ENCODE measurements around the gene RPL27. TPM values are rescaled to one million over a fixed set of nuclear protein-coding genes. Genes with fewer than 3 reads are reported as not detected.
A peak's percentile ranks its signal among the peaks of the same experiment; 100 is the strongest.

Gene RPL27
- total RNA-seq, 3 donors from 2014 or later: 459 to 804 (median 648) TPM

DNA sequence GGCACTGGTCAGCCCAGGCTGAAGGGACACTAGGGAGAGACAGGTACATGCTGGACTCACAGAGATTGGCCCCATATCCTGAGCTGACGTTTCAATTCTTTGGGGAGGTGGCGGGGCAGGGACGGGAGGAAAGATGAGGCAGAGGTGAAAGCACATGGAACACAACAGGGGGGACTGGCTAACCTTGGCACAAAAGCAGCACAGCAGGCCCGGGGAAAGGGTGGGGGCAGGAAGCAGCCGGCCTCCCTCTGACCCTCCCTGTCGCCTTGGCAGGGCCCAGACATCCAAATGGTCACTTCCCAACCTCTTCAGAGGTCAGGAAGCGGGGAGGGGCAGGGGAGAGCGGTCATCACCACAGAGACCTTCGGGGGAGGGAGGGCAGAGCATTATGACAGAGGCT lies 17.4 kb downstream of the RPL27 start:
- H3K36me3 ChIP-seq (ENCODE audit: low read depth): no peaks in the 10 kb centered on the region
- DNase-seq (no peak), ATAC-seq (no peak)
- TF ChIP-seq, protein P1, sequence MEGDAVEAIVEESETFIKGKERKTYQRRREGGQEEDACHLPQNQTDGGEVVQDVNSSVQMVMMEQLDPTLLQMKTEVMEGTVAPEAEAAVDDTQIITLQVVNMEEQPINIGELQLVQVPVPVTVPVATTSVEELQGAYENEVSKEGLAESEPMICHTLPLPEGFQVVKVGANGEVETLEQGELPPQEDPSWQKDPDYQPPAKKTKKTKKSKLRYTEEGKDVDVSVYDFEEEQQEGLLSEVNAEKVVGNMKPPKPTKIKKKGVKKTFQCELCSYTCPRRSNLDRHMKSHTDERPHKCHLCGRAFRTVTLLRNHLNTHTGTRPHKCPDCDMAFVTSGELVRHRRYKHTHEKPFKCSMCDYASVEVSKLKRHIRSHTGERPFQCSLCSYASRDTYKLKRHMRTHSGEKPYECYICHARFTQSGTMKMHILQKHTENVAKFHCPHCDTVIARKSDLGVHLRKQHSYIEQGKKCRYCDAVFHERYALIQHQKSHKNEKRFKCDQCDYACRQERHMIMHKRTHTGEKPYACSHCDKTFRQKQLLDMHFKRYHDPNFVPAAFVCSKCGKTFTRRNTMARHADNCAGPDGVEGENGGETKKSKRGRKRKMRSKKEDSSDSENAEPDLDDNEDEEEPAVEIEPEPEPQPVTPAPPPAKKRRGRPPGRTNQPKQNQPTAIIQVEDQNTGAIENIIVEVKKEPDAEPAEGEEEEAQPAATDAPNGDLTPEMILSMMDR (IDR thresholded peaks at IDR 0.05): no peak
- H3K4me1 ChIP-seq (ENCODE audit: low read depth): peaks cover 21% of the 10 kb centered on the region
- no peaks in the 10 kb centered on the region for H3K9me3 ChIP-seq
- no peak overlapping the region for H3K4me3 ChIP-seq
- intact Hi-C loops (cut with DNase I, micrococcal nuclease): no loop called here

DNA sequence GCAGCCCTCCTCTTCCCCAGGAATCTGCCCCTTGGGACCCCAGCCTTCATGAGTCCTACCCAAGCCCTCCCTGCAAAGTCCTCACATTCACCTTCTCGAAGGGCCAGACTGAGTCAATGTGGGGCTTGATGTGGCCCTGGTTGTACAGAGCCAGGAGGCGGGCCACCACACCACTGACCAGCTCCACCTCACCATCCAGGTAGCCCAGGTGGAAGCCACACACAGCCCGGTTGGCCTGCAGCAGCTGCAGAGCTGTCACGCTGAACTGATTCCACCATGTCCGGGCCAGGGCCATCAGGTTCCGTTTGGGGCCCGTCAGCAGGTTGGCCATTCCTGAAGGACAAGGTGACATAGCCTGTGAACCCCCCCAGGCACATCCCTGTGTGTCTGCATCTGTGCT lies 18.0 kb downstream of the RPL27 start:
- no peak overlapping the region for H3K4me3 ChIP-seq
- intact Hi-C loops (cut with DNase I, micrococcal nuclease): no loop called here
- H3K4me1 ChIP-seq (ENCODE audit: low read depth): peaks cover 18% of the 10 kb centered on the region
- ATAC-seq (no peak), DNase-seq (no peak)
- H3K36me3 ChIP-seq (ENCODE audit: low read depth): no peaks in the 10 kb centered on the region
- no peaks in the 10 kb centered on the region for H3K9me3 ChIP-seq
- TF ChIP-seq, protein P1 (IDR thresholded peaks at IDR 0.05): no peak

DNA sequence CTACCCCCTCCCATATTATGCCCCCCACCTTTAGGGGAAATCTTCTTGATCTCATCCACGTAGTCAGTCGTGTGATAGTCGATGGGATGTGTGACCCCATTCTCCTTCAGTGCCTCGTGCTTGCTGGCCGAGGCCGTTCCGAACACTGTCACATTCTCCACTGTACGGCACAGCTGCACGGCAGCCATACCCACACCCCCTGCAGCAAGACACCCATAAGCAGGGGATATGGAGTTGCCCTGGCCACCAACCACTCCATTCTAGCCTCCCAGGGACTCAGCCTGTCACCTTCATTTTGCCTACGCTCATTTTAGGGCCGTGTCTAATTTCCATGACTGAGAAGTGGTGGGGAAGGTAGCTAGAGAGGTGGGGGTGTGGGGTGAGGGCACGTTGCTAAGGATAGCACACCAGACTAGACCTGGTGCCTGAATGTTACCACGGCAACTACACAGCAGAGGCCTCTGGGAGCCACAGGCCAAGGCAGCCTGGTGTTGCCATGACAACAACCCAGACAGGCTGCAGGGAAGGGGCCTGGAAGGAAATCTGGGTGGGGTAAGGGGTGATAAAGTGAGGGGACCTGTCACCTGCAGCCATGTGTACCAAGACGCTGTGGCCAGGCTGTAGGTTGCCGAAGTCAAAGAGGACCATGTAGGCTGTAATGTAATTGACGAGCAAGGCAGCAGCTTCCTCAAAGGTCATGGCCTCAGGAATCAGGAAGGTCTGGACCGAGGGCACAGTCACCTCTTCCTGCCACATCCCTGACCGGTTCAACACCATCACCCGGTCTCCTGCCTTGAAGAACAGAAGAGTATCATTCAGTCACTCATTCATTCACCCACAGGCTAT lies 20.0 kb downstream of the RPL27 start:
- DNase-seq: no peak
- ATAC-seq: no peak

DNA sequence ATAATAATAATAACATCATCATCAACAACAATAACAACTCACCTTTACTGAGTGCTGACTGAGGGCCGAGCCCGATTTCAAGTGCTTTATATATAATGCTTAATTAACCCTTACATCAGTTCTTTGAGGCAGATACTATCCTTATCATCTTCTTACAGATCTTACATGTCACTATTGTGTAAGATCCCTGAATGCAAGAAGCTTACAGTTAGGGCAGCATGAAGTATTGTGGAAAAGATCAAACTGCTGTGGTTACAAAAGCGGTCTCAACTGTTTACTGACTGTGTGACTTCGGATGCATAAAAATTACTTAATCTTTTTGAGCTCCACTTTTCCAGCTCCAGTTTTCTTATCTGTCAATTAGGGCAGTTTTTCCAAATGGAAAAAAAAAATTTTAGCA lies 20.7 kb downstream of the RPL27 start:
- DNase-seq (no peak), ATAC-seq (no peak)
- Histone ChIP-seq H3K36me3 (ENCODE audit: low read depth) (no peaks in the 10 kb centered on the region), H3K4me3 (no peak overlapping the region), H3K9me3 (no peaks in the 10 kb centered on the region), H3K4me1 (ENCODE audit: low read depth) (peaks cover 17% of the 10 kb centered on the region)
- TF ChIP-seq, protein P1 (IDR thresholded peaks at IDR 0.05): no peak
- intact Hi-C loops (cut with DNase I, micrococcal nuclease): no loop called here

More for the DNA sequence above, 20.0 kb downstream of the RPL27 start:
- Histone ChIP-seq H3K9me3 (no peaks in the 10 kb centered on the region), H3K4me1 (ENCODE audit: low read depth) (peaks cover 17% of the 10 kb centered on the region), H3K36me3 (ENCODE audit: low read depth) (no peaks in the 10 kb centered on the region), H3K4me3 (no peak overlapping the region)
- TF ChIP-seq, protein P1 (IDR thresholded peaks at IDR 0.05): no peak
- intact Hi-C loops (cut with DNase I, micrococcal nuclease): no loop called here

DNA sequence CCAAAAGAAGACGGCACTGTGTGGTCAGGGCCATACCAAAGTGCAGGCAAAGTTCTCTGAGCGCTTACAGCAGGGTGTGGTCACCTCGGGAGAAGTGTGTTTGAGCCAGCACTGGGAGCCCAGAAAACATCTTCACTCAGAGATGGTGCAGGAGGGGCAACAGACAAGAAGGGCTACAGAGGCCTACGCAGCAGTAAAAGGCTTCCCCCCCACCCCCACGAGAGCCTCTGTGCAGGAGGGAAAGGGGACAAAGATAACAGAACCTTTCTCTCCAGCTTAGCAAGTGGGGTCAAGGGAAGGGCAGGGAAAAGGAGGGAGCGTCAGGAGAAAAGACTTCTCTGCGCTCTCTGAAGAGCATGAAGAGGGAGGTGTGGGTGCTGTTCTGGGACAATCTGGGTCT lies 21.2 kb downstream of the RPL27 start:
- ATAC-seq (peak; percentile 37), DNase-seq (no peak)
- H3K36me3 ChIP-seq (ENCODE audit: low read depth): no peaks in the 10 kb centered on the region
- H3K4me1 ChIP-seq (ENCODE audit: low read depth): peaks cover 21% of the 10 kb centered on the region
- intact Hi-C loops (cut with DNase I, micrococcal nuclease): no loop called here
- TF ChIP-seq, protein P1 (IDR thresholded peaks at IDR 0.05): no peak
- H3K4me3 ChIP-seq: no peak overlapping the region
- H3K9me3 ChIP-seq: no peaks in the 10 kb centered on the region

Measured in mucosa of descending colon (tissue), 3 donors.